HT1080 (cell line): ENCODE results near the gene RIPPLY3. TPM values are rescaled to one million over a fixed set of nuclear protein-coding genes. Genes with fewer than 3 reads are reported as not detected.
A peak's percentile ranks its signal among the peaks of the same experiment; 100 is the strongest.
"Not testable (repeated sequence)": the region's sequence is repeated elsewhere in the genome, so short reads cannot be mapped to it uniquely, and the experiment has no call there.

Source experiments
- DNase-seq: peaks from one replicate; pipeline ENCODE4 v3.0.0-alpha.2; 2015; ENCODE audit warnings: low read depth
- total RNA-seq: library from RNA; depleted of rRNA; stranded (reverse); fragments of >200 nt; shearing (Covaris generic); gene quantifications from 2 replicates; pipeline ENCODE4 v1.2.3, GENCODE V29; 2014

RIPPLY3 gene
- total RNA-seq, 1 experiment from 2014 or later: not detected

DNA sequence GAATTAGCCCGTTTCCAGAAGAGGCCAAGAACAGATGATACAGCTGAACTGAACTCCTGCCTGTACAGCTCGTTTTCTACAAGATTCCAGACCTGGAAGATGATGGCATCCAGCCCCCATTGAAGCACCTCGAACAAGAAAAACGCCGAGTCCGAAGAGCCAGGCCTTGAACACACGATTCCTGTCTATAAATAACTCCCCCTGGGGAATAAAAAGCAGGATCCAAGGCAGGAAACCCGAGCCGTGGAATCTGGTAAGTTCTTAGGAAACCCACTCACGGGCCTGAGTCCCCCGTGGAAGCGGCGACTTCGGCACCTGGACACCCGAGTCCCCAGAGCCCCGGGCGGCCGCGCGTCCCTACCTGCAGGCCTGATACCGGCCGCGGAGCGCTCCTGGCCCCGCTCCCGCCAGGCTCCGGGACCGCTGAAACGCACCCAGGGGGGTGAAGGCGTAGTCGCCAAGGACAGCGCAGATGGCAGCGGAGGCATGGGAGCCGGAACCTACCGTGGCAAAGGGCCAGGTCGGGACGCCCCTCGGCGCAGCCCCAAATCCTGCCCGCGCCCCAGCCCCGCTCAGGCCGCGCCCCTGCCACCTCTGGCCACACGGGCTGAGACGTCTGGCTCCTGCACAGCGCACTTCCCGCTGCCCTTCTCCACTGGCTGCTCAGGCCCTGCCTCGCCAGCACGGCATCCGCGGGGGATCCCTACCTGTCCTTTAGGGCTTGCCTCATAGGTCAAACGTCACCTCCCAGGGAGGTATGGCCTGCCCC, 26.0 kb upstream of the RIPPLY3 start:
- DNase-seq: no peak

GRCh38 chr21:36981049-36981391, 25.5 kb upstream of the RIPPLY3 start:
- no peak for DNase-seq

GRCh38 chr21:36981977-36982700, 24.4 kb upstream of the RIPPLY3 start:
- DNase-seq: no peak

- no peak for DNase-seq
These were observed 20.5 kb upstream of the RIPPLY3 start for GRCh38 chr21:36985751-36986594.

GRCh38 chr21:36987845-36988244, 18.7 kb upstream of the RIPPLY3 start:
- DNase-seq: no peak

GRCh38 chr21:36988536-36988935, 18.0 kb upstream of the RIPPLY3 start:
- no peak for DNase-seq

GRCh38 chr21:36989199-36989698, 17.3 kb upstream of the RIPPLY3 start:
- not testable (repeated sequence) for DNase-seq

GRCh38 chr21:36989699-36990507, 16.6 kb upstream of the RIPPLY3 start:
- DNase-seq: peak; percentile 88

DNA sequence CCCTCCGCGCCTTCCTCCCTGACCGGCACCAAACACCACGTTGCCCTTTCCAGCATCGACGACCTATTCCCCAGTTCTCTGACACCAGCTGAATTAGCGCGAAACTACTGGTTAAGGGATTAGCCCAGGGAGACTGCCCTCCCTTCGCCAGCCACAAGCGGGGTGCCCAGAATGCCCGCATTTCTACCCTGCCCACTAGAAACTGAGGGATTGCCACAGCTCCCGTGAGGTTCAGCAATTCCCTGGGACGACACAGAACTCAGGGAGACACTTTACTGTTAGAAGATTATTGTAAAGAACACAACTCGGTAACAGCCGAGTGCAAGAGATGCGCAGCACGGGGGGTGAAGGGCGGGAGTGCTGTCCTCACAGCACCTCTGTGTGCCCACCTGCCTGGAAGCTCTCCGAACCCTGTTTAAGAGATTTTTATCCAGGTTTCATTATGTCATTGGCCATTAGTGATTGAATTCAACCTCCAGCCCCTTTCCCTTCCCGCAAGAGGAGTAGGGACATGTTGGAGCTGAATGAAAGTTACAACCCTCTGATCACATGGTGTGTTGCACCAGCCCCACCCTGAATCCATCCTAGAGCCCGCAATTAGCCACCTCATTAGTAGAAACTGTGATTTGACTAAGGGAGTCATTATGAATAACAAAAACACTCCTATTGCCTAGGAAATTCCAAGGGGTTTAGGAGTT, 15.8 kb upstream of the RIPPLY3 start:
- DNase-seq: no peak

DNA sequence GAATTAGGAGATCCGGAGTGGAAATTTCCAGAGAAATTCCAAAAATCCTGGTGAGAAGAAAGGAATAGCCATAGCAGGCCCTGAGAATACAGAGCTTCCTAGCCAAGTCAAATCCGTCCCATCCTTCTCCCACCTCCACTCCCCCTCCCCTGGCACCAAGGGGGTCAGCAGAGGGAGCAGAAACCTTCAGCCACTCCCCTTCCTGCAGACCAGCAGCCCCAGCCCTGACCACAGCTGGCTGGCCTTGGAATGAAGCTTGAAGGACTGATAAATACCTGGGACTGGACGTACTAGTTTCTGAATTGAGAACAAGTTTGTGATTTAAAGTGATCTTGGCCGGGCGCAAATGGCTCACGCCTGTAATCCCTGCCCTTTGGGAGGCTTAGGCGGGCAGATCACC, 13.8 kb upstream of the RIPPLY3 start:
- DNase-seq: no peak

DNA sequence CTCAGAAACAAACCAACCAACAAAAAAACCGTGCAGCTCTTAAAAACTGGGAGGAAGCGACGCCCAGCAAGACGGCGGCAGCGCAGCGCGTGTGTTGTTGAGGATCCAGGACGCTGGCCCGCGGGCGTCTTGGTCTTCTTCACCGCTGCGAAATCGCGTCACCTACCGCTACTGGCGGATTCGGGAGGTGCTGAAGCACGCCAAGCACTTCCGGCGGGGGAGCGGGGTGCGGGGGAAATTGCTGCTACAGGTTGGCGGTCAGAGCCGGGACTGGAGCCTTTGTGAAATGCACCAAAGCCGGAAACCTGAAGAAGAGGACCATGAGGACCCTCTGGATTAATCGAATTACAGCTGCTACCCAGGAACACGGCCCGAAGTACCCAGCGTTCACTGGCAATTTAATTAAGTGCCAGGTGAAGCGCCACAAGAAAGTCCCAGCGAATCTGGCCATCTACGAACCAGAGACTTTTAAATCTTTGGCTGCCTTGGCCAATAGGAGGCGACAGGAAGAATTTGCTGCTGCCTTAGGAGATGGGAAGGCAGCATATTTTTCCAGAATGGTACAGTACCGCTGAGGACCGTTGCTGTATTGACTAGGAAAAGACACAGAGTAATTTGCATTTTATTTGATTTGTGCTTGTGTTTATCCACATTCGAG, 11.9 kb upstream of the RIPPLY3 start:
- no peak for DNase-seq

GRCh38 chr21:36995285-36995684, 11.2 kb upstream of the RIPPLY3 start:
- DNase-seq: not testable (repeated sequence)

- no peak for DNase-seq
These were observed 7.2 kb upstream of the RIPPLY3 start for GRCh38 chr21:36999131-36999898.

- peak; percentile 11 for DNase-seq
These were observed 6.1 kb upstream of the RIPPLY3 start for GRCh38 chr21:37000381-37000780.

DNA sequence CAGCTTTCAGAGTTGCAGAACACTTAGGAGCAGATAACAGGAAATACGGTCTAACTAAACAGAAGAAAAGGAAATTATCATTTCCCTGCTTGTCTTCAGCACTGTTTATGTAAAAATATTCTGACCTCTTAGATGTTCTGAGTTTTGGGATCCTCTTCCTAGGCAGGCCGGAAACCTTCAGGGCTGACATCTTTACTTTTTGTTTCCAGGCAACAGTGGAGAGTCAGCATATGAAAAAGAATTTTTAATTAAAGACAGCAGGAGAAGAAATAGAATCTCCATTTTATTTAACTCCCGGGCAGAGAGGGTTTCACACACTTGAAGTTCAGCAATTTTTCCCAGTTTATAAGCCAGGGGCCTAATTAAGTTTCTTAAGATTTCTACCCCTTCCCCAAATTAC, 5.1 kb upstream of the RIPPLY3 start:
- DNase-seq: no peak

DNA sequence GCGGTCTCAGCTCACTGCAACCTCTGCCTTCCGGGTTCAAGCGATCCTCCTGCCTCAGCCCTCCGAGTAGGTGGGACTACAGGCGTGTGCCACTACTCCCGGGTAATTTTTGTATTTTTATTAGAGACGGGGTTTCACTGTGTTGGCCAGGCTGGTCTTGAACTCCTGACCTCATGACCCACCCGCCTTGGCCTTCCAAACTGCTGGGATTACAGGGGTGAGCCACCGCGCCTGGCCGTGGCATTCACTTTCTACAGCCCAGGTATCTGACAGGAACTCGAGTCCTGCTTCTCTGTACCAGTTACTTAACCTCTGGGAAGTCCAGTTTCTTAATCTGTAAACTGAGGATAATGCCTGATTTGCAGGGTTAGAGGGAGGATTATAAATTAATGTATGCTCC, 3.7 kb upstream of the RIPPLY3 start:
- DNase-seq: not testable (repeated sequence)

DNA sequence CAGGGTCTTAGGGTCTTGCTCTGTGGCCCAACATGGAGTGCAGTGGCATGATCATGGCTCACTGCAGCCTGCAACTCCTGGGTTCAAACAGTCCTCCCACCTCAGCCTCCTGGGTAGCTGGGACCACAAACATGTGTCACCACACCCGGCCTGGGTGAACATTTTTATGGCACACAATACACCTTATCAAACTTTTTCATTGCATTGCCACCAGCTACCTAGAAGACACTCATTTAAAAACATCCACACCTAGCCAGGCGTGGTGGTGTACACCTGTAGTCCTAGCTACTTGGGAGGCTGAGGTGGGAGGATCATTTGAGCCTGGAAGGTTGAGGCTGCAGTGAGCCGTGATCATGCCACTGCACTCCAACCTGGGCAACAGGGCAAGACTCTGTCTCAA, 2.6 kb upstream of the RIPPLY3 start:
- DNase-seq: not testable (repeated sequence)

GRCh38 chr21:37005548-37006485, 685 bp upstream of the RIPPLY3 start:
- DNase-seq: no peak
